Suprapubic skin (tissue), 4 donors: ENCODE results near the gene FLOT2. TPM values are rescaled to one million over a fixed set of nuclear protein-coding genes. Genes with fewer than 3 reads are reported as not detected.
"Not testable (repeated sequence)": the region's sequence is repeated elsewhere in the genome, so short reads cannot be mapped to it uniquely, and the experiment has no call there.

Experiments
- DNase-seq, 2 donors: peaks; one replicate each; pipeline ENCODE4 v3.0.0-alpha.2; 2019; ENCODE audit warnings: low spot score in 2 of 2
- H3K27ac ChIP-seq: fragments of 200-600 bp; sonication (generic); one replicate; pipeline ENCODE4 v1.5.1; 2019
- H3K27me3 ChIP-seq: fragments of 200-600 bp; sonication (generic); one replicate; pipeline ENCODE4 v1.5.1; 2019
- H3K36me3 ChIP-seq: fragments of 200-600 bp; sonication (generic); one replicate; pipeline ENCODE4 v1.5.1; 2019
- H3K4me1 ChIP-seq: fragments of 200-600 bp; sonication (generic); one replicate; pipeline ENCODE4 v1.5.1; 2019
- H3K4me3 ChIP-seq: fragments of 200-600 bp; sonication (generic); one replicate; pipeline ENCODE4 v1.5.1; 2019; ENCODE audit warnings: mild to moderate bottlenecking
- H3K9me3 ChIP-seq: fragments of 200-600 bp; sonication (generic); one replicate; pipeline ENCODE4 v1.5.1; 2019
- EP300 ChIP-seq: sonication (generic); formaldehyde crosslinking; IDR thresholded peaks from one replicate; pipeline ENCODE4 v1.6.1; 2017; ENCODE audit warnings: antibody characterized with exemption
- POLR2A ChIP-seq, 2 donors: fragments of 450-650 bp; IDR thresholded peaks; one replicate each; pipeline ENCODE4 v1.6.1; 2017; ENCODE audit warnings: antibody characterized with exemption in 2 of 2, mild to moderate bottlenecking in 2 of 2, moderate library complexity in 2 of 2
- POLR2AphosphoS5 ChIP-seq, 3 donors: sonication (generic); formaldehyde crosslinking; IDR thresholded peaks; one replicate each; pipeline ENCODE4 v1.6.1; 2017; ENCODE audit warnings: antibody characterized with exemption in 3 of 3
- WGBS: methylation state at CpG from one replicate; pipeline ENCODE4 v1.1.5; 2018; 5-methylcytosine and 5-hydroxymethylcytosine counted together
- total RNA-seq, 4 donors: library from RNA; depleted of rRNA; stranded (reverse); fragments of >200 nt; gene quantifications; one replicate each; pipeline ENCODE4 v1.1.0, GENCODE V29; 2016
- TF ChIP-seq, protein P1 (sequence below), 2 donors: fragments of 200-600 bp in 1 of 2; fragments of 450-650 bp in 1 of 2; sonication (generic) in 1 of 2; IDR thresholded peaks; one replicate each; pipeline ENCODE4 v1.5.1; 2016 to 2019; ENCODE audit warnings: antibody characterized with exemption in 2 of 2, mild to moderate bottlenecking in 1 of 2, moderate library complexity in 1 of 2

The FLOT2 gene
- total RNA-seq, 4 donors from 2014 or later, result 41.7 to 57.5 (median 52.3) TPM

- Histone ChIP-seq H3K4me3 (no peak overlapping the region), H3K4me1 (no peaks in the 10 kb centered on the region), H3K27ac (no peak overlapping the region), H3K36me3 (peaks cover 71% of the 10 kb centered on the region), H3K27me3 (no peaks in the 10 kb centered on the region), H3K9me3 (no peaks in the 10 kb centered on the region)
- no peak for DNase-seq
- TF ChIP-seq, protein P1, sequence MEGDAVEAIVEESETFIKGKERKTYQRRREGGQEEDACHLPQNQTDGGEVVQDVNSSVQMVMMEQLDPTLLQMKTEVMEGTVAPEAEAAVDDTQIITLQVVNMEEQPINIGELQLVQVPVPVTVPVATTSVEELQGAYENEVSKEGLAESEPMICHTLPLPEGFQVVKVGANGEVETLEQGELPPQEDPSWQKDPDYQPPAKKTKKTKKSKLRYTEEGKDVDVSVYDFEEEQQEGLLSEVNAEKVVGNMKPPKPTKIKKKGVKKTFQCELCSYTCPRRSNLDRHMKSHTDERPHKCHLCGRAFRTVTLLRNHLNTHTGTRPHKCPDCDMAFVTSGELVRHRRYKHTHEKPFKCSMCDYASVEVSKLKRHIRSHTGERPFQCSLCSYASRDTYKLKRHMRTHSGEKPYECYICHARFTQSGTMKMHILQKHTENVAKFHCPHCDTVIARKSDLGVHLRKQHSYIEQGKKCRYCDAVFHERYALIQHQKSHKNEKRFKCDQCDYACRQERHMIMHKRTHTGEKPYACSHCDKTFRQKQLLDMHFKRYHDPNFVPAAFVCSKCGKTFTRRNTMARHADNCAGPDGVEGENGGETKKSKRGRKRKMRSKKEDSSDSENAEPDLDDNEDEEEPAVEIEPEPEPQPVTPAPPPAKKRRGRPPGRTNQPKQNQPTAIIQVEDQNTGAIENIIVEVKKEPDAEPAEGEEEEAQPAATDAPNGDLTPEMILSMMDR (IDR thresholded peaks at IDR 0.05), result no peak
- no peak for TF ChIP-seq POLR2AphosphoS5 (IDR thresholded peaks at IDR 0.05)
- TF ChIP-seq EP300, result no peak
- TF ChIP-seq POLR2A (IDR thresholded peaks at IDR 0.05), result no peak
- 76% methylated on average over 10 of the region's 10 CpGs for WGBS
These were observed 17.0 kb downstream of the FLOT2 start for GRCh38 chr17:28880572-28880945.

DNA sequence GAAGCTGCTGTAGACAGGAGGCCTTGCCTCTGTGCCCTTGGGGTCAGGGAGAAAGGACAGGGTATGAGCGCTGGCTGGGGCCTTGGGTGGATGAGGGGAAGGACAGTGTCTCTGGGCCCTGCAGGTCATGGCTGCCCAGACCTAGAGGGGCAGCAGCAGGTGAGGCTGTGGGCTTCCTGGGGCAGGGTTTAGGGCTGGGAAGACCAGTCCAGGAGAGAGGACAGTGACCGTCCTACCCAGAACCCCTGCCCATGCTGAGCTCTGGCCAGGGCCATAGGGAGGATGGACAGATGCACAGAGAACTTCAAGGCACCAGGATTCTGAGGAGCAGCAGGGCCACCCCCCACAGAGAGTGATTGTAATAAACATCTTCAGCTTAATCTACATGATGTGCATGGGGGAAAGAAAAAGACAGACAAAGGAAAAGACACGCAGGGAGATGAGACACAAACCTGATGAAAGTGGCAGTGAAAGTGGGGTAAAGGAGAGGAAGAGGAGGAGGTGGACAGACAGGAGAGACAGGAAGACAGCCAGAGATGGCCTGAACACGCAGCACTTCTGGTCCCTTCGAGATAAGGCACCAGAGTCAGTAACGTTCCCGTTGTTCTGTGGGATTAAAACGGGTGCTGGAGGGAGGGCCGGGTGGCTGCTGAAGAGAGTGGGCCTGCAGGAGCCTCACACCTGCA, 17.5 kb downstream of the FLOT2 start:
- 73% methylated on average over 9 of the region's 9 CpGs for WGBS
- no peak for TF ChIP-seq EP300
- no peak for TF ChIP-seq POLR2AphosphoS5 (IDR thresholded peaks at IDR 0.05)
- no peak for TF ChIP-seq POLR2A (IDR thresholded peaks at IDR 0.05)
- TF ChIP-seq, protein P1 (IDR thresholded peaks at IDR 0.05), result no peak
- Histone ChIP-seq H3K4me3 (no peak overlapping the region), H3K36me3 (peaks cover 66% of the 10 kb centered on the region), H3K4me1 (no peaks in the 10 kb centered on the region), H3K27ac (no peak overlapping the region), H3K9me3 (no peaks in the 10 kb centered on the region), H3K27me3 (no peaks in the 10 kb centered on the region)
- DNase-seq, result no peak

- Histone ChIP-seq H3K4me3 (no peak overlapping the region), H3K4me1 (no peaks in the 10 kb centered on the region), H3K27me3 (no peaks in the 10 kb centered on the region), H3K27ac (no peak overlapping the region), H3K36me3 (peaks cover 56% of the 10 kb centered on the region), H3K9me3 (no peaks in the 10 kb centered on the region)
- WGBS, result 84% methylated on average over 3 of the region's 4 CpGs
- DNase-seq, result no peak
- no peak for TF ChIP-seq POLR2A (IDR thresholded peaks at IDR 0.05)
- TF ChIP-seq, protein P1 (IDR thresholded peaks at IDR 0.05), result no peak
- no peak for TF ChIP-seq EP300
- no peak for TF ChIP-seq POLR2AphosphoS5 (IDR thresholded peaks at IDR 0.05)
These were observed 18.6 kb downstream of the FLOT2 start for GRCh38 chr17:28878981-28879380.

GRCh38 chr17:28878158-28878910, 19.2 kb downstream of the FLOT2 start:
- no peaks in the 10 kb centered on the region for H3K27me3 ChIP-seq
- no peak overlapping the region for H3K4me3 ChIP-seq
- H3K27ac ChIP-seq, result no peak overlapping the region
- no peaks in the 10 kb centered on the region for H3K4me1 ChIP-seq
- WGBS, result 80% methylated on average over 2 of the region's 2 CpGs
- no peak for DNase-seq
- peaks cover 49% of the 10 kb centered on the region for H3K36me3 ChIP-seq
- H3K9me3 ChIP-seq, result no peaks in the 10 kb centered on the region
- no peak for TF ChIP-seq EP300
- TF ChIP-seq, protein P1 (IDR thresholded peaks at IDR 0.05), result no peak
- TF ChIP-seq POLR2AphosphoS5 (IDR thresholded peaks at IDR 0.05), result no peak
- TF ChIP-seq POLR2A (IDR thresholded peaks at IDR 0.05), result no peak

GRCh38 chr17:28877150-28877711, 20.3 kb downstream of the FLOT2 start:
- H3K9me3 ChIP-seq, H3K27me3 ChIP-seq, DNase-seq, H3K27ac ChIP-seq, H3K4me3 ChIP-seq, H3K4me1 ChIP-seq: not testable (repeated sequence)
- H3K36me3 ChIP-seq, result peaks cover 38% of the 10 kb centered on the region
- WGBS, result 95% methylated on average over 6 of the region's 6 CpGs
